HG02840 (cell line): ENCODE data around the gene KIF26A.

Source experiments
- ATAC-seq: cut with Tn5 transposase; IDR thresholded peaks from one replicate; pipeline ENCODE4 v1.9.1; 2021; ENCODE audit warnings: mild to moderate bottlenecking, moderate library complexity, moderate number of reproducible peaks; ENCODE audit not compliant: unreplicated experiment, low FRiP score

KIF26A gene

GRCh38 chr14:104171895-104172294, 33.5 kb downstream of the KIF26A start:
- no peak for ATAC-seq

- no peak for ATAC-seq
These were observed 34.0 kb downstream of the KIF26A start for GRCh38 chr14:104172349-104172748.

- ATAC-seq = no peak
These were observed 34.5 kb downstream of the KIF26A start for GRCh38 chr14:104172880-104173279.

- no peak for ATAC-seq
These were observed 35.7 kb downstream of the KIF26A start for GRCh38 chr14:104174051-104174450.

- ATAC-seq = no peak
These were observed 36.7 kb downstream of the KIF26A start for GRCh38 chr14:104175041-104175440.

GRCh38 chr14:104175811-104176210, 37.4 kb downstream of the KIF26A start:
- ATAC-seq = no peak

- ATAC-seq = no peak
These were observed 38.2 kb downstream of the KIF26A start for GRCh38 chr14:104176611-104177010.

- ATAC-seq = no peak
These were observed 39.0 kb downstream of the KIF26A start for GRCh38 chr14:104177411-104177810.

GRCh38 chr14:104178279-104178678, 39.9 kb downstream of the KIF26A start:
- ATAC-seq = no peak

GRCh38 chr14:104179126-104179525, 40.7 kb downstream of the KIF26A start:
- no peak for ATAC-seq

- ATAC-seq = no peak
These were observed 41.3 kb downstream of the KIF26A start for GRCh38 chr14:104179564-104180129.

- ATAC-seq = no peak
These were observed 42.3 kb downstream of the KIF26A start for GRCh38 chr14:104180561-104181165.

GRCh38 chr14:104181761-104182530, 43.6 kb downstream of the KIF26A start:
- no peak for ATAC-seq

GRCh38 chr14:104182857-104183425, 44.6 kb downstream of the KIF26A start:
- ATAC-seq = no peak

GRCh38 chr14:104183796-104184195, 45.4 kb downstream of the KIF26A start:
- no peak for ATAC-seq

GRCh38 chr14:104184506-104184905, 46.1 kb downstream of the KIF26A start:
- ATAC-seq = no peak

GRCh38 chr14:104184911-104185499, 46.6 kb downstream of the KIF26A start:
- no peak for ATAC-seq

GRCh38 chr14:104185916-104186495, 47.6 kb downstream of the KIF26A start:
- no peak for ATAC-seq

GRCh38 chr14:104186575-104186974, 48.2 kb downstream of the KIF26A start:
- ATAC-seq = no peak

- ATAC-seq = no peak
These were observed 48.9 kb downstream of the KIF26A start for GRCh38 chr14:104187121-104187889.
